ENCODE results near the gene RGN.
"Not testable (repeated sequence)": the region's sequence is repeated elsewhere in the genome, so short reads cannot be mapped to it uniquely, and the experiment has no call there.

The RGN gene

DNA sequence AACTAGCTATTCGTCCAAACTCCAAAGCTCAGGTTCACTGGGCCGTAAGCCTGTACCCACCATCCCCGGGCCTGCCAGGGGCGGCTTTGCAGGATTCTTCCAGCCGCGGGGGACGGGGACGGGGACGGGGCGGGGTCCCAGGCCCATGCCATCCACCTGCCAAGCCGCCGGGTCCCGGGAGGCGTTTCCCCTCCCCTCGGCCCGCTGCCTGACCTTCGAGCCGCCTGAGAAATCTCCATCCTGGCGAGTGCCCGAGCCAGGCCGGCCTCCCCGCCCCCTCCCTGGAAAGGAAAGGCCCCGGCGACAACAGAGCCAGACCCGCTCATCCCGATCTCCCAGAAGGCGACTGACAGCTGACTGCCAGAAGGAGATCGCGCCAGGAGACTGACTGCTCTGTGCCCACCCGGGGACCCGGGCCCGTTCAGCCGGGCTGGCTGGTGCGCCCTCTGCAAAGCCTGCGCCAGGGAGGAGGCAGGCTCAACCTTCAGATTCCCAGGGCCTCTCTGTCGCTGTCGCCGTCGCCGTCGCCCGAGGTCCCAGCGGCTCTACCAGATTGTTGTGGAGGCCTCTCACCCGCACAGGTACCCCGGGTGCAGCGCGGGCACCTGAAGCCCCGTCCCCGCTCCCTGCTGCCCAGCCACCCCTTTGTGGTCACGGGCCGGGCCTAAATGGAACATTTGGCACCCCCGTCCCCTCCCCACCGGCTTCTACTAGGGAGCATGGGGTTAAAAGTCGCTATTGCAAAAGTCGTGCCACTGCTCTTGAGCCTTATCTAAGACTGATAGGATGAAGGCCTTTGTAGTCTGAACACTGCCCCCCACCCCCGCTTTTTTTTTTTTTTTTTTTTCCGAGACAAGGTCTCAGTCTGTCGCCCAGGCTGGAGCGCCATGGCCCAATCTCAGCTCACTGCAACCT, at the start of gene RGN:
Gene RGN, plus strand, starts transcription at position 315 of the 915 bp plus-strand sequence. CDS start 2,702 bp downstream, outside the sequence.
- no peak for DNase-seq

DNA sequence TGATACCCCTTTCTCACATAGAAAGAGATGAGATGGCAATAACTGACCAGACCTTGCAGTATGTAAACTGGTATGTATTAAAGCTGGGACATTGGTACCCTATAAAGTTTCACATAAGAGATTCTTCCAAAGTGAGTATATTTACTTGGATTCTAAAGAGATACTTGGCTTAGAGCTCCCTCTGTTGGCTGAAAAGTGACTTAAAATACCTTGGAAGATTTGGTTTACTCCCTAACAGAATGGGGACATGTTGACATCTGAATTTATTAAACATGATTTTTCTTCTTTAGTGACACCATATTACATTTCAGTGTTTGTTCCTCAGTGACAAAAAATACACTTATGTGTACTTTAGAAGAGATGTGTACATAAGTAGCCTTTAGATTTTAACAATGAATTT, 47.9 kb upstream of the RGN start:
- DNase-seq: peak; percentile 0

DNA sequence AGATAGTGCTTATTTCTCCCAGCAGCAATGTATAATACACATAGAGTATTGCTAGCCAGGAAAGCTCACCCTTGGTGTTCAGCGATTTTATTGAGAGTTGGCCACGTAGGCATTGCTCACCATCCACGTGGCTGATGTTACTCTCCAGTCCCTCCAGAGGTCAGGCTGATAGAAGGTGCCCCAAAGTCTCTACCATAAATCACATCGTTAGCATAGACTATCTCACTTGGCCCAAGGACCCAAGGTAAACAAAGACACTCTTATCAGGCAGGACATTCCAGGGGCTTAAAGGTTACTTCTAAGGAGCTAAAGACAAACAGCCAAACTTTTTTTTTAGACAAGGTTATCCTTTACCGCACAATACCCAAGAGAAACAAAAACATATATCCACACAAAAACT, 30.3 kb upstream of the RGN start:
- DNase-seq: no peak

DNA sequence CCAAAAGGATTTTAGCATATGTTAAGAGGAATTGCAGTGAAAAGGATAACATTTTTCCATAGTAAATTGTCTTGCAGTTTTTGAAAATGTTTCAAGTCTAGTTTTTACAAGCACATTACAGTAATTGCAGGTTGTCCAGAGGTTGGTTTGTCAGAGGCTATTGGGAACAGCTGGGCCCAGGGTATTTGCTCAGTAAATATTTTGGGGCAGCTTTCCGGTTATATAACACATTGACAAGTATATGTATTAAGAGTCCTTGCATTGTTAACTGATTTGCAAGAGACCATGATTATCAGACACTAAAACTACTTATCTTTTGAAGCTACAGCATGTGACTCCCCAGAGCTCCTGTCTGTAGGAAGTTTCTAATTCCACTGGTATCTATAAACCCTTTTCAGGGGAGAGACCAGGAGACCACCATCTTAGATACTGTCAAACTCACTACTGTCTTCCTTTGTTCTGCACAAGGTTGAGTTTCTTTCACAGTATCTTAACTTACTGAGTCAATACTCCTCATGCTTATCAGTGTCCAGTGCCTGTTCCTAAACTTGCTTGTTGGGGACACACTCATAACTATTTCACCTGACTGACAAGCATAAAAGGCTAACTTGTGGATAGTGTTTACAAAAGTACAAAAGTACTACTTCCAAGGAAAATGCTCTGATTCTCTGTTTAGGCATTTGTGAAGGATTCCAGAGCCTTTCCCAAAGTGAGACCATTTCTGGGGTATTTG, 18.9 kb upstream of the RGN start:
- no peak for DNase-seq

DNA sequence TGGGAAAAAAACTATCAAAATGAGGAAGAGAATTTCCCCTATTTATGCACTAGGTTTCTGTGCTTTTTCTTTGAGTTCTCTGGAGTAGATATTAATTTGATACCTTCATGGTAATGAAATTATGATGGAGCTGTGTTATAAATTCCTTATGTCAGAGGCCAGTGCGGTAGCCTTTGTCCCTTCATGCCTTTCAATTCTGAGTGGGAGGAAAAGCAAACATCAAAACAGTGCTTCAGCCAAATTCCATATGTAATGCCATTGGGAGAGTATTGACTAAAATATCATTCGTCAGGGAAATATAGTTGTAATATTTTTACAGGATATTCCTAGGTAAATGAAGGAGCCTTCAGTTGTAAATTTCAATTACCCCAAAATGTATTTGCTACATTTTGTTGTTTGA, 17.5 kb upstream of the RGN start:
- DNase-seq: no peak

DNA sequence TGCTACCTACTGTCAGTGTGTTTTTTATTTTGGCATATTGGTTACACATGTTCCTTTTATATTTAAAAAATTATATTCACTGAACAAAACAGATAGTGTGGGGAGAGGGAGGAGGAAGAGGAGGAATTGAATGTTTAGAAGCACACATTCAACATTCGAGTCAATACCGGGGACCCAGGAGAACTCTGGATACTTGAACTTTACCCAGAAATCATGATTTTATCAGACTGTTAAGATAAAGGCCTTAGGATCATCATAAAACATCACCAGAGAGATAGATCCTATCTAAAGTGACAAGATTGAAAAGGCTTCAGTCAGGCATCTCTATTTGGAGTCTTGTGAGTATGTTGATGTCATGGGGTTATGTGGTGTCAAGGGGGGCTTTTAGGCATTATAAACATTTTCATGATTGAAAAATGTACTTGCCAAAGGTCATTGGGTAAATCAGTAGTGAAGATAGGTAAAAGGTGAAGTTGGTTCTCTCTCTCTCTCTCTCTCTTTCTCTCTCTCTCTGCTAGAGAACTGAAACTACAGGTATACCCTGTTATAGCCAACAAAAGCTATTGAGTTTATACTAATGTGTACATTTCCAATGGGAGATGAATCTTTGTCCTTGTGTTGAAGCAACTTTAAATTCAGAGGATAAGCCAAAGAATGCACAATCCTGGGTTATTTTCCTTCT, 16.9 kb upstream of the RGN start:
- no peak for DNase-seq

DNA sequence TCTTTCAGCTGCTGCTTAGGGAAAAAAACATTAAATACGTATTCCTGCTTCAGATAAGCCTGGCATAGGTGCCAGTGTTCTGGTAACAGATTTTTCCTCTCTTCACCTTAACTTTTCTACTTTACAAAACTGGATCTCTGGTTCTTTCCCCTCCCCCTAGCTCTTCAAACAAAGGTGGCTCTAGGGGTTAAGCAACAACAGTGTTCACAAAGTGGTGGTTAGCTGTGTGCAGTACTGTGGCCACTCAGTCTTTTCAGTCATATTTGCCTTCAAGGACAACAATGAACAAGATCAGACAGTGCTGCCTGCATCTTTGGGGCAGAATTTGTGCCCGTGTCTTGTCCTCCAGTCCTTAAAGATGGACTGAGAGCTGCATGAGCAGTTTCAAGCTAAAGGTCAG, 15.1 kb upstream of the RGN start:
- no peak for DNase-seq

DNA sequence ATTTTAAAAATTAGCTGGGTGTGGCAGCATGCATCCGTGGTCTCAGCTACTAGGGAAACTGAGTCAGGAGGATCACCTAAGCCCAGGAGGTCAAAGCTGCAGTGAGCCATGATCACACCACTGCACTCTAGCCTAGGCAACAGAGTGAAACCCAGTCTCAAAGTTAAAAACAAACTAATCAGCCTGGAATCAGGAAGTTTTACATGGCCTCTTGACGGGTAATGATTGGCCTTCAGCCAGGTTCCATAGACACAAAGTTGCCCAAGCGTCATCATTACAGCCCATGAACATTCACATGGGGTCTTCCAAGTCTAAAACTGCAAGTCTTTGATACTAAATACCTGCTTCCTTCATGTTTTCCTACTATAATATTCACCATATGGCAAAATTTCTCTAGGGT, 10.0 kb upstream of the RGN start:
- DNase-seq: no peak

DNA sequence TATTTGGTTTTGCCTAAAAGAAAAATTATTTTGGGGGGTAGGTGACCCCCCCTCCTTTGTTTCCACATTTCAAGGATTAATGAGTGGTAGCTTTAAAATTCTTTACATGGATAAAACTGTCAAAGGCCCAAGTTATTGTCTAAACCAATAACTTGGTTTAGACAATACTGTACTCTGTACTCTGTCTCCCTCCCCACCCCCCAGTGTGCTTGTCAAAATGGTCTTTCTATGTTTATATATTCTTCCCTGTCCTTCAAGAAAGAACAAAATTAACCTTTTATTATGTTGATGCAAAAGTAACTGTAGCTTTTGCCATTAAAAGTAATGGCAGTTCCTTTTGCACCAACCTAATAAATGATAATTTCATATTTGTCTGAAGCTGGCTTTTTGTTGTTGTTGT, 9.5 kb upstream of the RGN start:
- no peak for DNase-seq

DNA sequence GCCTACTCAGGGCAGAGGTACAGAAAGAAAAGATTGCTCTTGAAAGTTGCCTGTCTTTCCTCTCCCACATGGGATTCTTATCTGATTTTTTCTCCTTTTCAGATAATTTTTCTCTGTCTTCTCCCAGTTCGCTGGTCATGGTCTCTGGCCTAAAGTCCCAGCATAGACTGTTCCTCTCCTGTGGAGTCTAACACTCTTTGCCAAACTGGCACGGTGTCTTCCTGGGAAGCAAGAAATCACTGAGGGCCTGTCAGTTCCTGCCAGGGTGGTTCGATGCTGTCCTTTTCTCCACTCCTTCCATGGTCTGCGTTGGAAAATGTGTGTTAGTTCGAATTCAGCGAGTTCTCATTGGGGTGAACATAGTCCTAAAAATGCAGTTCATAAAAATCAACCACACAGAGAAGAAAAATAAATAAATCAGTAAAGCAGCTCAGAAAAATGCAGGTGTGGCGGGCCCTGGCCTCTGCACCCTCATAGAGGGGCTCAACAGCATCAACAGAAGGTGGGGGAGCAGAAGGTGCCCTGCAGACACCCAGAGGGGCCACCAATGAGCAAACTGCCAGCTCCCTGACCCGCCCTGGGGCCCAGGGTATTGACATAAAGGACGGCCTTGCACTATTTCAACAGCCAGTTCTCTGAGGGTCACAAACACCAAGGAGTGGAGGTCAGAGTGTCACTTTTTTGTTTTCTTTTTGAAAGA, 2.1 kb downstream of the RGN start:
- no peak for DNase-seq

DNA sequence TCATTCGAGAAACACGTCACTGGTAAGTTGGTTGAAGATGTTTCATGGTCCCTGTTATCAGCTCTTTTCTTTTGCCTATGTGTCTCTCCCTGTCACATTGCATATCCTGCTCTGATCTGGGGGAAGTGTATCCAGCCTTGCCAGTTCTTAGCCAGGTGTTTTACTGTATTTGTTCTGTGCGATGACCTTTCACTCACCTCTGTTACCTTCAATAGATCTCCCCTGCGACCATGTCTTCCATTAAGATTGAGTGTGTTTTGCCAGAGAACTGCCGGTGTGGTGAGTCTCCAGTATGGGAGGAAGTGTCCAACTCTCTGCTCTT, 2.6 kb downstream of the RGN start:
- DNase-seq: no peak

DNA sequence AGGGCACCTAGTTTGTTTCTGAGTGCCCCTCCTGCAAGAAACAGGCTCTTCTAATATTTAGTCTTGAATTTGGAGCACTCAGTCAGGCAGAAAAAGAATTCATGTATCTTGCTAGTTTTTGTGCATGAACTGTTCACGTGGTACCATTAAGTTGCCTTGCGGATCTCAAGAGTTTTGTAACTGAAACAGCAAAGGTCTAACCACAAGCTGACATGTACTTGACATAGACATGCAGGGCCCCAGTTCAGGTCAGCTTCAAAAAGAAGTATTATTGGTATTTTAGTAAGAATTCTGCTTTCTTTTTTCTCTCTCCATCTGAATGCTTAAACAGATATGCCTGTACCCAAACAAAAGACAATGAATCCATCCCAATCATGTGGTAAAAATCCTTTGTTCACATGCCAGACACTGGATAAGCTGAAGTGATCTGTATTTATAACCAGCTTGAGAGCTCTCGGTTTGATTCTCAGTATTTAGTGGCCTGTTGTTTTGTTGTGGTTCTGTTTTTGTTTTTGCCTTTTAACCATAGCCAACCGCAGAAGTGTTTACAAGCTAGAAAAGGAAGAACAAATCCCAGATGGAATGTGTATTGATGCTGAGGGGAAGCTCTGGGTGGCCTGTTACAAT, 13.0 kb downstream of the RGN start:
- no peak for DNase-seq

DNA sequence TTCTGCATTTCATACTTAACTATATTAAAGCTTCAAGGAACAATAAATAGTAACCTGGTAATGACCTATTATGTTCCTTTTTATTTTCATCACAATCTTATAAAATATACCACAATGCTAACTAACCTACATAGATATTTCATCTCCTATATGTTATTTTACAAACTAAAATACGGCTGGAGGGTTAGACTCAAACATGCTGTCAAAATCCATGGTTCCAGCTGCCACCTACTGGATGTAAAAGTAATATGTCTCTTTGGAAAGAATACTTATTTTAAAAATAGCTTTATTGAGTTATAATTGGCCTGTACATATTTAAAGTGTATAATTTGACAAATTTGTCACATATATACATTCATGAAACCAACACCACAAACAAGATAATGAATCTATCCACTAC, 15.0 kb downstream of the RGN start:
- DNase-seq: no peak

DNA sequence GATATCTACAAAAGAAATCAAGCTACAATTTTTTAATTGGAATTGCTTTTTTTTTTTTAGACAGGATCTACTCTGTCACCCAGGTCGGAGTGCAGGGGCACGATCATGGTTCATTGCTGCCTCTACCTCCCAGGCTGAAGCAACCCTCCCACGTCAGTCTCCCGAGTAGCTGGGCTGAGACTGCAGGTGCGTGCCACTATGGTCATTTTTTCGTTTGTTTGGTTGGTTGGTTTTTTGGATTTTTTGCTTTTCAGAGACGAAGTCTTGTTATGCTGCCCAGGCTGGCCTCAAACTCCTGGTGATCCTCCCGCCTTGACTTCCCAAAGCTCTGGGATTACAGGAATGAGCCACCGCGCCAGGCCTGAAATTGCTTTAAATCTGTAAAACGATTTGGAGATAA, 15.6 kb downstream of the RGN start:
- DNase-seq: no peak

DNA sequence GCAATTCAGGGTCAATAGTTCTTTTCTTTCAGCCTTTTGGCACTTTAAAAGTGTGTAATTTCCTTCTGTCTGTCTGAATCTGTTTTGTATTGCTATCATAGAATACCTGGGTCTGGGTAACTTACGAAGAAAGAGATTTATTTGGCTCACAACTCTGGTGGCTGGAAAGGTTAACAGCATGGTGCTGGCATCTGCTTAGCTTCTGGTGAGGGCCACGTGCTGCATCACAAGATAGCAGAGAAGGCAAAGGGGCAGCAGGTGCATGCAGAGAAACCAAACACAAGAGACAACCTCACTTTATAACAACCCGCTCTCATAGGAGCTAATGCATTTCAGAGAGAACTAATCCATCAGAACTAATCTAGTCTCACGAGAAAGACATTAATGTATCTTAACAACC, 18.8 kb downstream of the RGN start:
- no peak for DNase-seq

DNA sequence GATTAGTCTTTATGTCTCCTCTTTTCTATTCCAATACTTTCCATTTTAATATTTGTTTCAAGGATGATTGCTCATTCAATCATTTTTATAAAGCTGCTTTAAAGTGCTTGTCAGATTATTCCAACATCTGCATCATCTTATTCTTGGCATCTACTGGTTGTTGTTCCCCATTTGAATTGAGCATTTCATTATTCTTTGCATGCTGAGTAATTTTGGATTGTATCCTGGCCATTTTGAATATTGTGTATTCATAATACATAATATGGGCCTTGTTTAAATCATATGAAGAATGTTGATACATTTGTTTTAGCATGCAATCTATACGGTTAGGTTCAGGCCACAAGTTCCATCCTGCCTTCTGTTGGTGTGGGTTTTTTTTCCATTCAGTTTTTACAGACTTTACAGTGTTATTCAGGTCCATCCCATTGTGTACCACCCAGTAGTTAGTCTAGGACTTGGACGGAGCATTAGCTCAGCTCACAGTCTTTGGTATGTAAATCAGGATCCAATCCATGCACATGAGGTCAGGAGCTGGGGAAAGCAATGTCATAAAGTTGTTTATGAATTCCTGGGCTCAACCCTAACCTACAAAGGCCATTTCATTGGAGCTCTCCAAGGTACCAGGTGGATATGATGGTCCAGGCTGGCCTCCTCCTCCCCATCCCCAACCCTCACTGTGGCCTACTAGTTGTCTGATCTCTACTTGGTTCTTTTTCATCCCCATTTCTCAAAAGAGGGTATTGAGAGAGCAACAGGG, 20.3 kb downstream of the RGN start:
- no peak for DNase-seq

DNA sequence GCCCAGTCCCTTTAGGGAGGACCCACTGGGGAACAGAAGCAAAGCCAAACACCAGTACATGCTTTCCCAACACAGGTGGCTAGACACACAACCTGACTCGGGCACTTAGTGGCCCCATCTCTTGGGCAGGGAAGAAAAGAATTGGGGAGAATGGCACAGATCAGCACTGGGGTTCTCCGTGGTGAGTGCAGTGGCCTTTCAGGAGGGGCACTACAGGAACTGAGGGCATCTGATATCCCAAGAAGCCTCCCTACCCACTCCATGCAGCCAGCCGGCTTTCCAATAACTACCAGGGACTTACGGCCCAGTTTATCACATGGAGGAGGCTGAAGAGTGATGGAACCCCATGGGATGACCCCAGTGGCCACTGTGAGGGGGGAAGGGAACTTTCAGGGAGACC, 23.0 kb downstream of the RGN start:
- no peak for DNase-seq

DNA sequence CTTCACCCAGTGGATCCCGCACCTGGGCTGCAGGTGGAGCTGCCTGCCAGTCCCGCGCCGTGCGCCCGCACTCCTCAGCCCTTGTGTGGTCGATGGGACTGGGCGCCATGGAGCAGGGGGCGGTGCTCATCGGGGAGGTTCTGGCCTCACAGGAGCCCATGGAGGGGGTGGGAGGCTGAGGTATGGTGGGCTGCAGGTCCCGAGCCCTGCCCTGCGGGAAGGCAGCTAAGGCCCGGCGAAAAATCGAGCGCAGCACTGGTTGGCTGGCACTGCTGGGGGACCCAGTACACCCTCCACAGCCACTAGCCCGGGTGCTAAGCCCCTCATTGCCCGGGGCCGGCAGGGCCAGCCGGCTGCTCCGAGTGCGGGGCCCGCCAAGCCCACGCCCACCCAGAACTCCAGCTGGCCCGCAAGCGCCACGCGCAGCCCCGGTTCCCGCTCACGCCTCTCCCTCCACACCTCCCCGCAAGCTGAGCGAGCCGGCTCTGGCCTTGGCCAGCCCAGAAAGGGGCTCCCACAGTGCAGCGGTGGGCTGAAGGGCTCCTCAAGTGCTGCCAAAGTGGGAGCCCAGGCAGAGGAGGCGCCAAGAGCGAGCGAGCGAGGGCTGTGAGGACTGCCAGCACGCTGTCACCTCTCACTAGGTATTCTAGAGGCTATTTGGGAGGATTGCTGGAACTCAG, 32.8 kb downstream of the RGN start:
- not testable (repeated sequence) for DNase-seq

DNA sequence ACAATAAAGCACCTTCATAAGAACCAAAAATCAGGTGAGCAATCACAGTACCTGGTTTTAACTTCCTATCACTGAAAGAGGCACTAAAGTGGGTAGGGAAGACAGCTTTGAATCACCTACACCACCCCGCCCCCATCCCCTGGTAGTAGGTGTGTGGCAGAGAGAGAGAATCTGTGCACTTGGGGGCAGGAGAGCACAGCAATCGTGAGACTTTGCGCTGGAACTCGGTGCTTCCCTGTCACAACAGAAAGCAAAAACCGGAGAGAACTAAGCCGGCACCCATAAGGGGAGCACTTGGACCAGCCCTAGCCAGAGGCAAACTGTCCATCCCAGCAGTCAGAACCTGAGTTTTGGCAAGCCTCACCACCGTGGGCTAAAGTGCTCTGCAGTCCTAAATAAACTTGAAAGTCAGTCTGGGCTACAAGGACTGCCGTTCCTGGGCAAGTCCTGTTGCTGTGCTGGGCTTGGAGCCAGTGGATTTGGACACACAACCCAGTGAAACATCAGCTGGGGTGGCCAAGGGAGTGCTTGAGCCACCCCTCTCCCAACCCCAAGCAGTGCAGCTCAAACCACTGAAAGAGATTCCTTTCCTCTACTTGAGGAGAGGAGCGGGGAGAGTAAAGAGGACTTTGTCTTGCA, 34.2 kb downstream of the RGN start:
- DNase-seq: no peak

DNA sequence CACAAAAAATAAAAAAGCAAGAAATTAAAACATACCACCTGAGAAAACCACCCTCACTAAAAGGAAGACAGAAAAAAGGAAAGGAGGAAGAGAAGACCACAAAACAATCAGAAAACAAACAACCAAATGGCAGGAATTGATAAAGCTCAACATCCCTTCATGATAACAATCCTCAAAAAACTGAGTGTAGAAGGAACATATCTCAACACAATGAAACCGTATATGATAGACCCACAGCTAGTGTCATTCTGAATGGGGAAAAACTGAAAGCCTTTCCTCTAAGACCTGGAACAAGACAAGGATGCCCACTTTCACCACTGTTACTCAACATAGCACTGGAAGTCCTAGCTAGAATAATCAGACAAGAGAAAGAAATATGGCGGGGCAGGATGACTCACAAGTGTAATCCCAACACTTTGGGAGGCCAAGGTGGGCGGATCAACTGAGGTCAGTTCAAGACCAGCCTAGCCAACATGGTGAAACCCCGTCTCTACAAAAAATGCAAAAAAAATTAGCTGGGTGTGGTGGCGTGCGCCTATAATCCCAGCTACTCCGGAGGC, 38.4 kb downstream of the RGN start:
- not testable (repeated sequence) for DNase-seq

DNA sequence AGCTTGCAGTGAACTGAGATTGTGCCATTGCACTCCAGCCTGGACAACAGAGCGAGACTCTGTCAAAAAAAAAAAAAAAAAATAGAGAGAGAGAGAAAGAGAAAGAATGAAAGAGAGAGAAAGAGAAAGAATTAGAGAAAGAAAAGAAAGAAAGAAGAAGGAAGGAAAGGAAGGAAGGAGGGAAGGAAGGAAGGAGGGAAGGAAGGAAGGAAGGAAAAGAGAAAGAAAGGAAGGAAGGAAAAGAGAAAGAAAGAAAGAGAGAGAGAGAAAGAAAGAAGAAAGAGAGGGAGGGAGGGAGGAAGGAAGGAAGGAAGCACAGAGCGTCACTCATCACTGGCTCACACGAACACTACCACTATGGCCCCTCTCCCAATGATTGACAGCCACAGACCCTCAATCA, 46.2 kb downstream of the RGN start:
- DNase-seq: not testable (repeated sequence)
